ENCODE measurements around the gene VSNL1. TPM values are rescaled to one million over a fixed set of nuclear protein-coding genes. Genes with fewer than 3 reads are reported as not detected.

The VSNL1 gene
- total and polyA plus RNA-seq, 2 experiments from 2014 or later = 0.70 to 1.8 TPM

- no peaks in the 10 kb centered on the region for H3K79me2 ChIP-seq (ENCODE audit: insufficient read depth)
- H3K9me3 ChIP-seq (ENCODE audit: low read depth) = no peaks in the 10 kb centered on the region
- no peak overlapping the region for H3K27ac ChIP-seq
- H3K4me1 ChIP-seq (ENCODE audit: insufficient read depth) = peaks cover 28% of the 10 kb centered on the region
- no peaks in the 10 kb centered on the region for H4K20me1 ChIP-seq (ENCODE audit: insufficient read depth)
- in situ Hi-C loops (cut with MboI) = no loop called here
- peaks cover 22% of the 10 kb centered on the region for H3F3A ChIP-seq (ENCODE audit: insufficient read depth)
- 94 to 99% methylated on average over 2 of the region's 2 CpGs for WGBS, 2 experiments (ENCODE audit: low coverage in 1 of 2, low lambda C conversion rate in 2 of 2, missing lambda C conversion rate in 2 of 2)
- no peak overlapping the region for H3K4me2 ChIP-seq (ENCODE audit: unreplicated experiment)
- no peak overlapping the region for H3K9ac ChIP-seq
- no peak overlapping the region for H2AFZ ChIP-seq
- no peak for DNase-seq
- no peaks in the 10 kb centered on the region for H3K36me3 ChIP-seq (ENCODE audit: low read depth)
- no peak overlapping the region for H3K4me3 ChIP-seq
- no peaks in the 10 kb centered on the region for H3K27me3 ChIP-seq (replicated peaks; ENCODE audit: insufficient read depth)
- TF ChIP-seq EZH2 (IDR thresholded peaks at IDR 0.05; ENCODE audit: insufficient read depth, poor library complexity, severe bottlenecking) = no peak
- no peak for TF ChIP-seq EZH2phosphoT487 (IDR thresholded peaks at IDR 0.05; ENCODE audit: insufficient read depth, low read depth)
- H3K9me2 ChIP-seq (ENCODE audit: insufficient read depth) = no peaks in the 10 kb centered on the region
Observed at GRCh38 chr2:17640406-17640805, 99.9 kb downstream of the VSNL1 start.

- H3K9ac ChIP-seq = peak overlapping the region; percentile 61
- no peaks in the 10 kb centered on the region for H3K36me3 ChIP-seq (ENCODE audit: low read depth)
- H3K9me3 ChIP-seq (ENCODE audit: low read depth) = no peaks in the 10 kb centered on the region
- H3K27me3 ChIP-seq (replicated peaks; ENCODE audit: insufficient read depth) = no peaks in the 10 kb centered on the region
- in situ Hi-C loops (cut with MboI) = no loop called here
- H3K4me3 ChIP-seq = no peak overlapping the region
- peak; percentile 99 for DNase-seq
- H3K27ac ChIP-seq = peak overlapping the region; percentile 87
- H3K9me2 ChIP-seq (ENCODE audit: insufficient read depth) = no peaks in the 10 kb centered on the region
- 9 to 11% methylated on average over 6 of the region's 6 CpGs for WGBS, 2 experiments (ENCODE audit: low coverage in 1 of 2, low lambda C conversion rate in 2 of 2, missing lambda C conversion rate in 2 of 2)
- peak overlapping the region; percentile 78 for H2AFZ ChIP-seq
- peaks cover 28% of the 10 kb centered on the region for H3F3A ChIP-seq (ENCODE audit: insufficient read depth)
- H4K20me1 ChIP-seq (ENCODE audit: insufficient read depth) = no peaks in the 10 kb centered on the region
- H3K4me2 ChIP-seq (ENCODE audit: unreplicated experiment) = peak overlapping the region; percentile 42
- no peaks in the 10 kb centered on the region for H3K79me2 ChIP-seq (ENCODE audit: insufficient read depth)
- peaks cover 42% of the 10 kb centered on the region for H3K4me1 ChIP-seq (ENCODE audit: insufficient read depth)
- TF ChIP-seq EZH2phosphoT487 (IDR thresholded peaks at IDR 0.05; ENCODE audit: insufficient read depth, low read depth) = no peak
- TF ChIP-seq EZH2 (IDR thresholded peaks at IDR 0.05; ENCODE audit: insufficient read depth, poor library complexity, severe bottlenecking) = no peak
Observed at GRCh38 chr2:17643031-17643615, 102.6 kb downstream of the VSNL1 start.

GRCh38 chr2:17644997-17645720, 104.7 kb downstream of the VSNL1 start:
- peak overlapping the region; percentile 64 for H3K4me2 ChIP-seq (ENCODE audit: unreplicated experiment)
- WGBS, 2 experiments (ENCODE audit: low coverage in 1 of 2, low lambda C conversion rate in 2 of 2, missing lambda C conversion rate in 2 of 2) = 77% methylated on average over 4 of the region's 4 CpGs
- peak overlapping the region; percentile 71 for H3K9ac ChIP-seq
- H3K79me2 ChIP-seq (ENCODE audit: insufficient read depth) = no peaks in the 10 kb centered on the region
- H4K20me1 ChIP-seq (ENCODE audit: insufficient read depth) = no peaks in the 10 kb centered on the region
- no peaks in the 10 kb centered on the region for H3K9me3 ChIP-seq (ENCODE audit: low read depth)
- peak overlapping the region; percentile 88 for H3K27ac ChIP-seq
- TF ChIP-seq EZH2 (IDR thresholded peaks at IDR 0.05; ENCODE audit: insufficient read depth, poor library complexity, severe bottlenecking) = no peak
- TF ChIP-seq EZH2phosphoT487 (IDR thresholded peaks at IDR 0.05; ENCODE audit: insufficient read depth, low read depth) = no peak
- H3K4me1 ChIP-seq (ENCODE audit: insufficient read depth) = peaks cover 42% of the 10 kb centered on the region
- H2AFZ ChIP-seq = peak overlapping the region; percentile 18; the same call in 1 of the 2 replicates
- peak; percentile 87 for DNase-seq
- H3K4me3 ChIP-seq = no peak overlapping the region
- H3K27me3 ChIP-seq (replicated peaks; ENCODE audit: insufficient read depth) = no peaks in the 10 kb centered on the region
- H3K9me2 ChIP-seq (ENCODE audit: insufficient read depth) = no peaks in the 10 kb centered on the region
- in situ Hi-C loops (cut with MboI) = no loop called here
- peaks cover 28% of the 10 kb centered on the region for H3F3A ChIP-seq (ENCODE audit: insufficient read depth)
- no peaks in the 10 kb centered on the region for H3K36me3 ChIP-seq (ENCODE audit: low read depth)

- H4K20me1 ChIP-seq (ENCODE audit: insufficient read depth) = no peaks in the 10 kb centered on the region
- no peak for TF ChIP-seq EZH2 (IDR thresholded peaks at IDR 0.05; ENCODE audit: insufficient read depth, poor library complexity, severe bottlenecking)
- TF ChIP-seq EZH2phosphoT487 (IDR thresholded peaks at IDR 0.05; ENCODE audit: insufficient read depth, low read depth) = no peak
- no peaks in the 10 kb centered on the region for H3K36me3 ChIP-seq (ENCODE audit: low read depth)
- 2% methylated on average over 3 of the region's 3 CpGs for WGBS, 2 experiments (ENCODE audit: low coverage in 1 of 2, low lambda C conversion rate in 2 of 2, missing lambda C conversion rate in 2 of 2)
- H3K27me3 ChIP-seq (replicated peaks; ENCODE audit: insufficient read depth) = no peaks in the 10 kb centered on the region
- in situ Hi-C loops (cut with MboI) = no loop called here
- no peak overlapping the region for H3K4me3 ChIP-seq
- H3F3A ChIP-seq (ENCODE audit: insufficient read depth) = peaks cover 28% of the 10 kb centered on the region
- no peaks in the 10 kb centered on the region for H3K9me2 ChIP-seq (ENCODE audit: insufficient read depth)
- peak overlapping the region; percentile 64 for H3K4me2 ChIP-seq (ENCODE audit: unreplicated experiment)
- H2AFZ ChIP-seq = peak overlapping the region; percentile 65
- peak overlapping the region; percentile 71 for H3K9ac ChIP-seq
- H3K4me1 ChIP-seq (ENCODE audit: insufficient read depth) = peaks cover 42% of the 10 kb centered on the region
- DNase-seq = peak; percentile 86
- peak overlapping the region; percentile 88 for H3K27ac ChIP-seq
- no peaks in the 10 kb centered on the region for H3K9me3 ChIP-seq (ENCODE audit: low read depth)
- no peaks in the 10 kb centered on the region for H3K79me2 ChIP-seq (ENCODE audit: insufficient read depth)
Observed at GRCh38 chr2:17646081-17646554, 105.6 kb downstream of the VSNL1 start.

Data from GM23248 (cell line).